IMR-90 (cell line): Measurements from ENCODE around the gene FBXL5. TPM values are rescaled to one million over a fixed set of nuclear protein-coding genes. Genes with fewer than 3 reads are reported as not detected.

ENCODE experiments used
- ATAC-seq: fragments of 200-7000 bp; cut with Tn5 transposase; 2 replicates; pipeline ENCODE4 v1.9.1; 2020; ENCODE audit warnings: low read depth, mild to moderate bottlenecking, moderate library complexity
- BruUV-seq: library from RNA; stranded (reverse); fragments of 400-500 nt; replicated peaks from 2 replicates; lab custom pipeline; 2021; lab: Mats Ljungman, UMichigan
- CTCF ChIA-PET: fragments of 300-600 bp; formaldehyde crosslinking; extraction: SDS; loops from one replicate; lab custom pipeline; 2021; ENCODE audit warnings: antibody characterized with exemption; lab: Yijun Ruan, JAX
- POLR2A ChIA-PET: fragments of 300-600 bp; sonication (Branson Sonifier 250); formaldehyde crosslinking; loops from one replicate; lab custom pipeline; 2022; ENCODE audit warnings: antibody characterized with exemption; ENCODE audit not compliant: unreplicated experiment; lab: Charles Lee
- DNase-seq: peaks from one replicate; pipeline ENCODE4 v3.0.0; 2013
- H2AFZ ChIP-seq: replicated peaks from 2 replicates; pipeline ENCODE3; 2013; ENCODE audit warnings: low read length, mild to moderate bottlenecking; ENCODE audit not compliant: poor library complexity
- H2AK5ac ChIP-seq: 2 replicates; pipeline ENCODE4 v1.6.1; 2013; ENCODE audit warnings: low read depth, low read length, inconsistent platforms
- H2AK9ac ChIP-seq: replicated peaks from 2 replicates; pipeline ENCODE3; 2013; ENCODE audit warnings: mild to moderate bottlenecking, low read depth, low read length, moderate library complexity; ENCODE audit not compliant: poor library complexity
- H2BK120ac ChIP-seq: 2 replicates; pipeline ENCODE4 v1.6.1; 2013; ENCODE audit warnings: low read depth, low read length, inconsistent platforms
- H2BK15ac ChIP-seq: 3 replicates; pipeline ENCODE4 v1.6.1; 2013; ENCODE audit warnings: low read depth, low read length, inconsistent platforms
- H2BK20ac ChIP-seq: 2 replicates; pipeline ENCODE4 v1.6.1; 2013; ENCODE audit warnings: low read depth, mild to moderate bottlenecking, inconsistent platforms, low read length, moderate library complexity
- H2BK5ac ChIP-seq: 2 replicates; pipeline ENCODE4 v1.6.1; 2013; ENCODE audit warnings: mild to moderate bottlenecking, low read depth, low read length, inconsistent platforms; ENCODE audit not compliant: poor library complexity, severe bottlenecking
- H3K14ac ChIP-seq: replicated peaks from 2 replicates; pipeline ENCODE4 v1.6.1; 2013; ENCODE audit warnings: low read depth, low read length, inconsistent platforms
- H3K18ac ChIP-seq: 2 replicates; pipeline ENCODE4 v1.6.1; 2013; ENCODE audit warnings: low read depth, low read length, control low read depth
- H3K23ac ChIP-seq: 2 replicates; pipeline ENCODE4 v1.6.1; 2013; ENCODE audit warnings: low read depth, low read length, inconsistent platforms
- H3K27ac ChIP-seq: 2 replicates; pipeline ENCODE4 v1.5.1; 2013; ENCODE audit warnings: mild to moderate bottlenecking, control low read depth, low read length; ENCODE audit not compliant: insufficient read depth
- H3K27me3 ChIP-seq: 2 replicates; pipeline ENCODE4 v1.6.1; 2013; ENCODE audit warnings: low read length; ENCODE audit not compliant: control insufficient read depth, insufficient read depth
- H3K36me3 ChIP-seq: 2 replicates; pipeline ENCODE4 v1.6.1; 2013; ENCODE audit warnings: low read length, mixed read lengths; ENCODE audit not compliant: control insufficient read depth, insufficient read depth
- H3K4ac ChIP-seq: 2 replicates; pipeline ENCODE4 v1.6.1; 2013; ENCODE audit warnings: low read depth, low read length, inconsistent platforms
- H3K4me1 ChIP-seq: 2 replicates; pipeline ENCODE4 v1.6.1; 2013; ENCODE audit warnings: low read length, mixed read lengths; ENCODE audit not compliant: control insufficient read depth, insufficient read depth
- H3K4me2 ChIP-seq: 2 replicates; pipeline ENCODE4 v1.6.1; 2013; ENCODE audit warnings: low read depth, mild to moderate bottlenecking, control low read depth, low read length, moderate library complexity
- H3K4me3 ChIP-seq: 2 replicates; pipeline ENCODE4 v1.5.1; 2013; ENCODE audit warnings: low read depth, mild to moderate bottlenecking, control low read depth, low read length, moderate library complexity; ENCODE audit not compliant: insufficient read depth
- H3K56ac ChIP-seq: 2 replicates; pipeline ENCODE4 v1.6.1; 2013; ENCODE audit warnings: low read length, inconsistent platforms; ENCODE audit not compliant: insufficient read depth; ENCODE audit errors: extremely low read depth
- H3K79me1 ChIP-seq, 2 experiments: 2 replicates each; pipeline ENCODE4 v1.6.1; 2013; ENCODE audit warnings: low read length in 2 of 2, inconsistent platforms in 1 of 2, low read depth in 1 of 2
- H3K9ac ChIP-seq: 2 replicates; pipeline ENCODE4 v1.6.1; 2013; ENCODE audit warnings: low read depth, low read length, control low read depth
- H3K9me1 ChIP-seq: 2 replicates; pipeline ENCODE4 v1.6.1; 2013; ENCODE audit warnings: low read length, inconsistent platforms; ENCODE audit not compliant: insufficient read depth
- H3K9me3 ChIP-seq: 2 replicates; pipeline ENCODE4 v1.6.1; 2013; ENCODE audit warnings: low read length; ENCODE audit not compliant: control insufficient read depth, insufficient read depth
- H4K20me1 ChIP-seq: 2 replicates; pipeline ENCODE4 v1.6.1; 2013; ENCODE audit warnings: low read length, inconsistent platforms; ENCODE audit not compliant: insufficient read depth
- H4K5ac ChIP-seq: 2 replicates; pipeline ENCODE4 v1.6.1; 2013; ENCODE audit warnings: mild to moderate bottlenecking, low read depth, low read length, control low read depth
- H4K8ac ChIP-seq, 2 experiments: 2 replicates each; pipeline ENCODE4 v1.6.1; 2013; ENCODE audit warnings: low read depth in 2 of 2, low read length in 2 of 2, control low read depth in 1 of 2, inconsistent platforms in 1 of 2
- H4K91ac ChIP-seq: 2 replicates; pipeline ENCODE4 v1.6.1; 2013; ENCODE audit warnings: low read depth, low read length, inconsistent platforms; ENCODE audit not compliant: insufficient read depth
- BHLHE40 ChIP-seq: fragments of 150-350 bp; IDR thresholded peaks from 2 replicates; pipeline ENCODE4 v1.6.1; 2016; ENCODE audit warnings: mild to moderate bottlenecking, low read depth, low read length
- RFX5 ChIP-seq: IDR thresholded peaks from 2 replicates; pipeline ENCODE4 v1.8.0; 2012; ENCODE audit warnings: low read depth, mild to moderate bottlenecking, low read length, moderate library complexity
- WGBS, 2 experiments: methylation state at CpG; one replicate each; pipeline versions ENCODE4 v1.1.5 to v1.1.7; 2013; ENCODE audit warnings: missing lambda C conversion rate in 2 of 2; ENCODE audit not compliant: insufficient read length in 1 of 2; ENCODE audit errors: extremely low coverage in 2 of 2; 5-methylcytosine and 5-hydroxymethylcytosine counted together
- dilution Hi-C: fragments of 300-500 bp; cut with HindIII; formaldehyde crosslinking; loops from one replicate; pipeline ENCODE4 v1.14.3; 2018; ENCODE audit warnings: low sequenced_read_pairs; ENCODE audit not compliant: unreplicated experiment
- in situ Hi-C: fragments of 300-500 bp; cut with MboI; formaldehyde crosslinking; loops from 3 replicates; pipeline ENCODE4 v1.14.3; 2019; ENCODE audit warnings: low sequenced_read_pairs, inconsistent platforms, mixed read lengths
- intact Hi-C: fragments of 100-400 bp; cut with micrococcal nuclease; formaldehyde crosslinking; loops from 2 replicates; pipeline ENCODE4 v1.10.0; 2022
- polyA plus RNA-seq, 3 experiments: library from polyadenylated mRNA; depleted of rRNA; stranded (reverse); fragments of >200 nt; gene quantifications; 2 replicates each; pipeline ENCODE4 v1.2.3, GENCODE V29; 2012; ENCODE audit warnings: low replicate concordance in 1 of 3
- total RNA-seq: library from RNA; depleted of rRNA; stranded (reverse); fragments of >200 nt; gene quantifications from 2 replicates; pipeline ENCODE4 v1.2.3, GENCODE V29; 2012

The FBXL5 gene
- total and polyA plus RNA-seq, 2 of the 4 experiments (the other 2 are of a cell fraction), result 20.3 to 62.6 TPM

- CTCF ChIA-PET, result no interaction called here
- intact Hi-C loops, result no loop called here
Measured at GRCh38 chr4:15692602-15693001, 37.4 kb upstream of the FBXL5 start.

More at GRCh38 chr4:15692602-15693001, 37.4 kb upstream of the FBXL5 start:
- DNase-seq (peak; percentile 21), ATAC-seq (no peak)
- Histone ChIP-seq H3K4me2 (no peak overlapping the region; the same call in 1 of the 2 replicates), H3K23ac (peak overlapping the region; percentile 48; the same call in 1 of the 2 replicates), H3K14ac (peak overlapping the region; percentile 8), H4K5ac (peak overlapping the region; percentile 70; the same call in 1 of the 2 replicates), H3K9ac (no peak overlapping the region), H3K27ac (no peak overlapping the region), H3K4me1 (peaks cover 10% of the 10 kb centered on the region), H2AK5ac (peak overlapping the region; percentile 44), H3K27me3 (no peaks in the 10 kb centered on the region), H3K4ac (peak overlapping the region; percentile 58; the same call in 1 of the 2 replicates), H2AK9ac (no peak overlapping the region), H3K18ac (peak overlapping the region; percentile 72; the same call in 1 of the 2 replicates), H3K9me3 (no peaks in the 10 kb centered on the region), H2BK5ac (peak overlapping the region; percentile 98), H4K91ac (peak overlapping the region; percentile 53; the same call in 1 of the 2 replicates), H3K36me3 (no peaks in the 10 kb centered on the region), H2BK20ac (peak overlapping the region; percentile 69), H2AFZ (no peak overlapping the region), H3K56ac (no peak overlapping the region), H2BK120ac (peak overlapping the region; percentile 51), H3K9me1 (0 out of 2 replicates have a peak, but pooled peaks cover 8% of the 10 kb centered on the region), H4K8ac (peak overlapping the region; percentile 37 to 48), H3K4me3 (no peak overlapping the region), H4K20me1 (no peaks in the 10 kb centered on the region), H2BK15ac (peak overlapping the region; percentile 40; the same call in 2 of the 3 replicates), H3K79me1 (peaks cover 2 to 17% of the 10 kb centered on the region in 2 experiments; a peak in 2 of 4 replicates)
- in situ Hi-C loops, result loop anchor here (25.0 kb wide), 1 partner anchor 680 kb away; the partner anchor contains the start of gene CPEB2
- 80% methylated on average over 1 of the region's 2 CpGs; no CpG with 5 or more reads in 1 of the 2 experiments for WGBS, 2 experiments
- dilution Hi-C loops, result no loop called here
- no TSS peak for BruUV-seq
- POLR2A ChIA-PET, result no interaction called here
- TF ChIP-seq RFX5 (no peak), BHLHE40 (no peak)
